Measurements from ENCODE around the gene CAMTA1.

Gene CAMTA1

GRCh38 chr1:7269525-7269924 lies 484.3 kb downstream of the CAMTA1 start:
- no peak for DNase-seq

DNA sequence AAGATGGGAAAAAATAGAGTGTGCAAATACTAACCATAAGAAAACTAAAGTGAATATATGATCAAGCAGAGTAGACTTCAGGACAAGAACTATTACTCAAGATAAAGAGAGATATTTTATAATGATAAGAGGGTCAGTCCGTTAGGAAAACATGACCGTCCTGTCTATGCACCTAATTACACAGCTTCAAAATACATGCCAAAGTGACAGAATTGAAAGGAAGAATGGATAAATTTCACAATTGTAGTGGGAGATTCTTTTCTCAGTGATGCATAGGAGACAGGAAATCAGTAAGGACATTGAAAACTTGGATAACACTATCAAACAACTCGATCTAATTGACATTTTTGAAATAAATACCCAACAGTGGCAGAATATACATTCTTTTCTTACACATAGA lies 489.0 kb downstream of the CAMTA1 start:
- no peak for DNase-seq

DNA sequence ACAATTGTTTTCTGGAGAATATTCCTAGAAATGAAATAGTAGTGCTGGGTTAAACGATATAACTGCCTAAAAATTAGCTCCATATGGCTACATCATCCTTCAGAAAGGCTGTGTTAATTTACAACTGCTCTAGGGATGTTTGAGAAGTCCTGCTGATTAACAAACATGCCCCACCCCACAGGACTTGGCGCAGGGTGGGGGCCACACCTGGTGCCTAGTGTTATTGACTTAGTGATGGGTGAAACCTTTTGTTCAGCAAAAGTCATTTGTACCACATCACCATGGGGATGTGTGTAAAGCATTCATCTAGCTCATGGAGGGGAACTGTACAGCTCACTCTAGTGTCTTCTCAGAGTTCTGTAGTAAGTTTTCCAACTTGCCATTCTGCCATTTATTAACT lies 492.8 kb downstream of the CAMTA1 start:
- DNase-seq = no peak

- DNase-seq = no peak
Measured at GRCh38 chr1:7278827-7279765, 493.8 kb downstream of the CAMTA1 start.

DNA sequence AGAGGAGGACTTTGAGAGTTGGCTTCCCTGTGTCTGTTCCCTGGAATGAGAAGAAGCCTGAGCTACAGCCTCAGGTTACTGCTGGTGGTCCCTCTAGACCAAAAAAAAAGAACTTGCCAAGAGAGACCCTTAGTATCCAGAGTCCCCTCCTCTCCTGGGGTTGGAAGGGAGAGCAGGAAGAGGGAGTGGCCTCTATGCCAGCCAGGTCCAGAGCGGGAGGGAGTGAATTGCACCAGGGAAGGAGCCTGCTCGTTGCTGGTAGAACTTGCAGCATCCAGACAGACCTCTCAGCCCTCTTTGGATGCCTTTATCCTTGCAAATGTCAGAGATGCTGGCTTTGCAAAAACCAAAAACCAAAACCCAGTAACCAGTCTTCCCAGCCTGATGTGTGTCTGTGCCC lies 494.5 kb downstream of the CAMTA1 start:
- no peak for DNase-seq

- DNase-seq = no peak
Measured at GRCh38 chr1:7280347-7280960, 495.2 kb downstream of the CAMTA1 start.

- DNase-seq = peak; percentile 79
Measured at GRCh38 chr1:7281821-7282220, 496.6 kb downstream of the CAMTA1 start.

GRCh38 chr1:7284839-7285435 lies 499.7 kb downstream of the CAMTA1 start:
- DNase-seq = peak; percentile 38

DNA sequence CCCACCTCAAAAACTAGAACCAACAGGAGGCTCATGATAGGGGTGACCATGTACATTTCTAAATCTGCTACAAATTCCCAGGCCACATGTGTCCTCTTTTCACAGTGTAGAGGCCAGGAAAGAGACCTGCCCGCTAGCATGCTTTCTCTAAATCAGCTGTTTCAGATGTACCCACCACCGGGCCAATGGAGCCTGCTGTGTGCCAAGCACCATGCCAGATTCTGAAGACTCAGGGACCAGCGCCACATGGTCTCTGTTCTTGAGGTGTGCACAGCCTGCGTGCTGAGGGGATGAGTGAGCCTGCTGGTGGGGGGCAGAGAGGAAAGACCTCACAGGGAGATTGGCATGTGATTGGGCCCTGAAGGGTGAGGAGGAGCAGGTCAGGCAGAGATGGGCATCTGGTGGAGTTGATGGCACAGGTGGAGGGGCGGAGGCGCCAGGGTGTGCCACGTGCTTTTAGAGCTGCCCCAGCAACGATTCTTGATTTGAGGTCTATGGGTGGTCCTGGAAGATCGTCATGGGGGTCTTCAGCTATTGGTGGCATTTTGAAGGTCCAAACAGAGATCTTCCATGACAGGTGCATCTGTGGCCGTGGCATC lies 500.7 kb downstream of the CAMTA1 start:
- DNase-seq = no peak

GRCh38 chr1:7287013-7287412 lies 501.8 kb downstream of the CAMTA1 start:
- DNase-seq = no peak

DNA sequence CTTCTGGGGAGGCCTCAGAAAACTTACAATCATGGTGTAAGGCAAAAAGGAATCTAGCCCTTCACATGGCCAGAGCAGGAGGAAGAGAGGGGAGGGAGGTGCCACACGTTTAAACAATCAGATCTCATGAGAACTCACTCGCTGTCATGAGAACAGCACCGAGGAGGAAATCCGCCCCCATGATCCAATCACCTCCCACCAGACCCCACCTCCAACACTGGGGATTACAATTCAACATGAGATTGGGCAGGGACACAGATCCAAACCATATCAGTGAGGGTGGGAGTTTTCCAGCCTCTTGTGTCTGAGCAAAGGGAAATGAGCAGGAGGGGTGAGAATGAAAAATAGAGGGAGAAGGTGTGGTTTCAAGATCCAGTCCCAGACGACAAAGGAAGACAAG lies 503.7 kb downstream of the CAMTA1 start:
- no peak for DNase-seq

DNA sequence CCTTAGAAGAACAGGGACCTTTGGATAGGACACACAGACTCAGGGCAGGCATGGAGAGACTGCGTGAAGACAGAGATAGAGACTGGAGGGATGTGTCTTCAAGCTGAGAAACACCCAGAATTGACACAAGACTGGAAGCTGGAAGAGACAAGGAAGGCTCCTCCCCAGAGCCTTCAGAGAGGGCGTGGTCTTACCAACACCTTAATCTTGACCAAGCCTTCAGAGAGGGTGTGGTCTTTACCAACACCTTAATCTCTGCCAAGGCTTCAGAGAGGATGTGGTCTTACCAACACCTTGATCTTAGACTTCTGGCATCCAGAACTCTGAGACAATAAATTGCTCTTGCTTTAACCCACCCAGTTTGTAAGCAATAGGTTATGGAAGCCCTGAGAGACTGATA lies 504.4 kb downstream of the CAMTA1 start:
- no peak for DNase-seq

GRCh38 chr1:7290971-7291970 lies 506.0 kb downstream of the CAMTA1 start:
- peak; percentile 47 for DNase-seq

- no peak for DNase-seq
Measured at GRCh38 chr1:7292036-7292681, 506.9 kb downstream of the CAMTA1 start.

DNA sequence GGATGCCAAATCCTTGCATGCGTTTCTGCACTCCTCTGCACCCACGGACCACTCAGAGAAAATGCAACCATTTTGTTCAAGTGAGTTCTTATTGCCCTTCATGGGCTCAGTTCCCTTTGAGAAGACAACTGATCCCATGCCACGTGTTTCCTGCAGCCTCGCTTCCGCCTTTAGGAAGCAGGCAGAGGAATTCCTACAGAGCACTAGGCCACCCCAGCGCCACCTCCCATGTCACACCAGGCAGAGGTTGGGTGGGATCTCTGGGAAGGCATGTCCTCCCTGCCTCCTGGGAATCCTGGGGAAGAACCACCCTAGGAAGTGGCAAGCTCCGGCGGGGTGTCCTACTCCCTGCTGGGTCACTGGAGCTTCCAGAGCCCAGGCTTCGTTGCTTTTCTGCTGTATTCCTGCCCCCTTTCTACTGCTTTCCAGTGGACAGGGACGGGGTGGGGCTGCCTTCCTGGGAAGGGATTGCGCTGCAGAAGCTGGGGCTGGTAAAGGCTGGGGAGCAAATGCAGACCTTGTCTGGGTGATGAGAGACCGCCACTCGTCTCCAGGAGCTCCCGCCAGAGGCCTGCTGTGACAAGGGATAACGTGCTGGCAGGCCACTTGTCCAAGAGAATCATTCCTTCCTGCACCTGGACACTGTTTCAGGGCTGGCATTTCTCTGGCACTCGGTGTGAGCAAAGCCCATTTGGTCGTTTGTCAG lies 507.6 kb downstream of the CAMTA1 start:
- DNase-seq = no peak

GRCh38 chr1:7293702-7294629 lies 508.7 kb downstream of the CAMTA1 start:
- no peak for DNase-seq

GRCh38 chr1:7294636-7295035 lies 509.4 kb downstream of the CAMTA1 start:
- no peak for DNase-seq

DNA sequence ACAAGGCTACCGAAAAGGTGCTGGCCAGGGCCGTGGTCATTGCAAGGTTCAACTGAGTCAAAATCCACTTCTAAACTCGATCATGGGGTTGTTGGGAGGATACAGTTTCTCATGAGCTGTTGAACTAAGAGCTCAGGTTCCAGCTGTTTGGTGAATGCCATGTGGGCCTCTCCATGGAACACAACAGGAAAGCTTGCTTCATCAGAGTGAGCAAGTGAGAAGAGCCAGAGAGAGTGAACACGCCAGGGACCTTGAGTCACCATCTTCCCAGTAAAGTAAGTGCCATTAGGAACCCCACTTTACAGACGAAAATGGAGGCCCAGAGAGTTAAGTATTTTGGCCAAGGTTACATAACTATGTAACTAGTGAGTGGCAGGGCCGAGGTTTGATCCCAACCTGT lies 510.7 kb downstream of the CAMTA1 start:
- no peak for DNase-seq

DNA sequence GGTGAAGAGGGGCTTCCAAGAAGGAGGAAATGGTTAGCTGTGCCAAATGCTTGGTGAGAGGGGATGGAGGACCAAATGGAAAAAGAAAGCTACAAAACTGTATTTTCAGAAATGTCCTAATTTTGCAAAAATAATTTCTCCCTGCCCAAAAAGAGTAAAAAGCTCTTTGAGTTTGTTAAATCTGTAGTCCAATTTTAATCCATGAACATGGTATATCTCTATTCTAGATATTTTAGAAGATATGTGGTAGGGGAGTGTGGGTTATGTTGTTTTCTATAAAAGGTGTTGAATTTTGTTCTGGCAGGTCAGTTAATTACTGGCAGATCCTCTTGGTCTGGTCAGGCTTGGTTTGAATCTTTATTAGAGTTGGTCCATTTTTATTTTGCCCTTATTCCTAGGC lies 511.7 kb downstream of the CAMTA1 start:
- DNase-seq = no peak

DNA sequence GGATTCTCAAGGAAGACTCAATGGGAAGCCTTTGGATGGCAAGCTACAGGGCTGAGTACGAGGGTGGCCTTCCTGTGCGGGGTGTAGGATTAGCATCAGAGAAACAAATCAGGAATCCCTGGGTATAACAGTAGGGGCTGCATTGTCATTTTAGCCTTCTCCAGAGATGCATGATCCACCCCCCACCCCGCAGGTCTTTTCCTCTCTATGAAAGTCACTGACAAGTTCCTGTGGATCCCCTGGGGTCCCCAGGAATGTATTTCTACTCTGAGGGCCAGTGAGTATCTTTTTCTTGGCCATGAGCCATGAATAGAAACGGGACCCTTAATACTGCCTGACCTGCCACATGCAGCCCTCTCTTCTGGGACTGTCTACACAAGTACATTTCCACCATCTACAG lies 512.9 kb downstream of the CAMTA1 start:
- DNase-seq = no peak

Data from EL (cell line).